ENCODE measurements around the gene MCTP1. TPM values are rescaled to one million over a fixed set of nuclear protein-coding genes. Genes with fewer than 3 reads are reported as not detected.

The MCTP1 gene
- total and polyA plus RNA-seq, 2 experiments from 2014 or later = 1.3 to 5.7 TPM

GRCh38 chr5:95105638-95106037 lies 179.3 kb downstream of the MCTP1 start:
- H3K4me2 ChIP-seq = no peak overlapping the region
- no peaks in the 10 kb centered on the region for H3K79me2 ChIP-seq
- no peak overlapping the region for H2AFZ ChIP-seq
- WGBS (ENCODE audit: low lambda C conversion rate, missing lambda C conversion rate) = 88% methylated on average over 1 of the region's 1 CpG
- DNase-seq (ENCODE audit: low spot score) = no peak
- no peak overlapping the region for H3K4me3 ChIP-seq
- H3K9me3 ChIP-seq (ENCODE audit: low read depth) = no peaks in the 10 kb centered on the region
- no peaks in the 10 kb centered on the region for H3K4me1 ChIP-seq (ENCODE audit: insufficient read depth)
- H3K27ac ChIP-seq = no peak overlapping the region
- TF ChIP-seq EZH2 (IDR thresholded peaks at IDR 0.05; ENCODE audit: borderline replicate concordance) (no peak), CTCF (IDR thresholded peaks at IDR 0.05; ENCODE audit: poor library complexity) (no peak), EZH2phosphoT487 (IDR thresholded peaks at IDR 0.05; ENCODE audit: low read depth, severe bottlenecking, unreplicated experiment) (no peak)
- no peaks in the 10 kb centered on the region for H3K9me2 ChIP-seq (replicated peaks; ENCODE audit: insufficient read depth)
- H3K27me3 ChIP-seq = no peaks in the 10 kb centered on the region
- H4K20me1 ChIP-seq (ENCODE audit: insufficient read depth, poor library complexity, severe bottlenecking) = no peaks in the 10 kb centered on the region
- no peaks in the 10 kb centered on the region for H3K36me3 ChIP-seq (replicated peaks; ENCODE audit: insufficient read depth, low read depth)

GRCh38 chr5:95102687-95103086 lies 182.2 kb downstream of the MCTP1 start:
- no peaks in the 10 kb centered on the region for H3K9me3 ChIP-seq (ENCODE audit: low read depth)
- no peak for DNase-seq (ENCODE audit: low spot score)
- H3K36me3 ChIP-seq (replicated peaks; ENCODE audit: insufficient read depth, low read depth) = no peaks in the 10 kb centered on the region
- no peaks in the 10 kb centered on the region for H3K79me2 ChIP-seq
- no peaks in the 10 kb centered on the region for H3K27me3 ChIP-seq
- TF ChIP-seq CTCF (IDR thresholded peaks at IDR 0.05; ENCODE audit: poor library complexity) (no peak), EZH2phosphoT487 (IDR thresholded peaks at IDR 0.05; ENCODE audit: low read depth, severe bottlenecking, unreplicated experiment) (no peak), EZH2 (IDR thresholded peaks at IDR 0.05; ENCODE audit: borderline replicate concordance) (no peak)
- no peak overlapping the region for H3K4me2 ChIP-seq
- WGBS (ENCODE audit: low lambda C conversion rate, missing lambda C conversion rate) = 89% methylated on average over 1 of the region's 1 CpG
- H2AFZ ChIP-seq = no peak overlapping the region
- no peaks in the 10 kb centered on the region for H4K20me1 ChIP-seq (ENCODE audit: insufficient read depth, poor library complexity, severe bottlenecking)
- H3K9me2 ChIP-seq (replicated peaks; ENCODE audit: insufficient read depth) = no peaks in the 10 kb centered on the region
- no peak overlapping the region for H3K27ac ChIP-seq
- no peaks in the 10 kb centered on the region for H3K4me1 ChIP-seq (ENCODE audit: insufficient read depth)
- no peak overlapping the region for H3K4me3 ChIP-seq

DNA sequence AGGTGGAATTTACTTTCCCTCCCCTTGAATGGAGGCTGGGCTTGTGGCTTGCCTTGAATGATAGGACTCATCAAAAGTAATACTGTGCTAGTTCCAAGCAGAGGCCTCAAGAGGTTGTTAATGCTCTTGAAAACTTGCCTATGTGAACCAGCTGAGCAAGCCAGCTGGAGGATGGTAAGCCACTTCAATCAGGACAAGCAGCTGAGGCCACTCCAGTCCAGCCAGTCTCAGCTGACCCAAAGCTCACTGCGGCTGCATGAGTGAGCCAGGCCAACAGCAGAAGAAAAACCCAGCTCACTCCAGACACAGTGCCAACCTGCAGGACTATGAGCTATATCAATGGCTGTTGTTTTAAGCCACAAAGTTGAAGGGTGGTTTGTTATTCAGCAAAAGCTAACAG lies 182.8 kb downstream of the MCTP1 start:
- Histone ChIP-seq H3K4me1 (ENCODE audit: insufficient read depth) (no peaks in the 10 kb centered on the region), H3K79me2 (no peaks in the 10 kb centered on the region), H3K27ac (no peak overlapping the region), H3K36me3 (replicated peaks; ENCODE audit: insufficient read depth, low read depth) (no peaks in the 10 kb centered on the region), H3K9me2 (replicated peaks; ENCODE audit: insufficient read depth) (no peaks in the 10 kb centered on the region), H2AFZ (no peak overlapping the region), H3K27me3 (no peaks in the 10 kb centered on the region), H3K4me2 (no peak overlapping the region), H4K20me1 (ENCODE audit: insufficient read depth, poor library complexity, severe bottlenecking) (no peaks in the 10 kb centered on the region), H3K4me3 (no peak overlapping the region), H3K9me3 (ENCODE audit: low read depth) (no peaks in the 10 kb centered on the region)
- no peak for TF ChIP-seq CTCF (IDR thresholded peaks at IDR 0.05; ENCODE audit: poor library complexity)
- TF ChIP-seq EZH2phosphoT487 (IDR thresholded peaks at IDR 0.05; ENCODE audit: low read depth, severe bottlenecking, unreplicated experiment) = no peak
- TF ChIP-seq EZH2 (IDR thresholded peaks at IDR 0.05; ENCODE audit: borderline replicate concordance) = no peak
- no peak for DNase-seq (ENCODE audit: low spot score)
- WGBS (ENCODE audit: low lambda C conversion rate, missing lambda C conversion rate) = 81% methylated on average over 1 of the region's 1 CpG

GRCh38 chr5:95100551-95100950 lies 184.3 kb downstream of the MCTP1 start:
- Histone ChIP-seq H3K9me3 (ENCODE audit: low read depth) (no peaks in the 10 kb centered on the region), H3K27ac (no peak overlapping the region)

More at GRCh38 chr5:95100551-95100950, 184.3 kb downstream of the MCTP1 start:
- no peak for DNase-seq (ENCODE audit: low spot score)
- Histone ChIP-seq H4K20me1 (ENCODE audit: insufficient read depth, poor library complexity, severe bottlenecking) (no peaks in the 10 kb centered on the region), H3K4me2 (no peak overlapping the region), H3K9me2 (replicated peaks; ENCODE audit: insufficient read depth) (no peaks in the 10 kb centered on the region), H3K79me2 (no peaks in the 10 kb centered on the region), H3K36me3 (replicated peaks; ENCODE audit: insufficient read depth, low read depth) (no peaks in the 10 kb centered on the region), H2AFZ (no peak overlapping the region), H3K4me3 (no peak overlapping the region), H3K4me1 (ENCODE audit: insufficient read depth) (no peaks in the 10 kb centered on the region), H3K27me3 (no peaks in the 10 kb centered on the region)
- WGBS (ENCODE audit: low lambda C conversion rate, missing lambda C conversion rate) = 88% methylated on average over 1 of the region's 1 CpG
- TF ChIP-seq CTCF (IDR thresholded peaks at IDR 0.05; ENCODE audit: poor library complexity) = no peak
- no peak for TF ChIP-seq EZH2phosphoT487 (IDR thresholded peaks at IDR 0.05; ENCODE audit: low read depth, severe bottlenecking, unreplicated experiment)

Data from hepatocyte (in vitro differentiated cells).